IgD-negative memory B cell (primary cell): ENCODE results near the gene FAM169A. TPM values are rescaled to one million over a fixed set of nuclear protein-coding genes. Genes with fewer than 3 reads are reported as not detected.
"Not testable (repeated sequence)": the region's sequence is repeated elsewhere in the genome, so short reads cannot be mapped to it uniquely, and the experiment has no call there.

ENCODE experiments used
- H3K27ac Mint-ChIP-seq, 3 donors: one replicate each; pipeline ENCODE4 v1.8.0; 2020 to 2022; ENCODE audit warnings: mild to moderate bottlenecking in 3 of 3, mixed read lengths in 3 of 3, moderate library complexity in 1 of 3
- H3K27me3 Mint-ChIP-seq: one replicate; pipeline ENCODE4 v1.8.0; 2021; ENCODE audit warnings: mixed read lengths
- H3K36me3 Mint-ChIP-seq: one replicate; pipeline ENCODE4 v1.8.0; 2020; ENCODE audit warnings: mild to moderate bottlenecking, mixed read lengths
- H3K4me1 Mint-ChIP-seq, 3 donors: one replicate each; pipeline ENCODE4 v1.8.0; 2020 to 2022; ENCODE audit warnings: mixed read lengths in 3 of 3, mild to moderate bottlenecking in 1 of 3
- H3K4me3 Mint-ChIP-seq, 4 donors: one replicate each; pipeline ENCODE4 v1.8.0; 2020 to 2022; ENCODE audit warnings: mild to moderate bottlenecking in 4 of 4, mixed read lengths in 4 of 4, moderate library complexity in 3 of 4
- H3K9me3 Mint-ChIP-seq, 3 donors: one replicate each; pipeline ENCODE4 v1.8.0; 2020 to 2021; ENCODE audit warnings: mixed read lengths in 3 of 3, mild to moderate bottlenecking in 1 of 3
- polyA plus RNA-seq: library from polyadenylated mRNA; unstranded; fragments of 300-500 nt; fragmentation: Illumina TruSeq; gene quantifications from one replicate; pipeline ENCODE4 v1.2.3, GENCODE V29; 2021

FAM169A gene
- polyA plus RNA-seq, 1 donor from 2014 or later, result 1.6 TPM

DNA sequence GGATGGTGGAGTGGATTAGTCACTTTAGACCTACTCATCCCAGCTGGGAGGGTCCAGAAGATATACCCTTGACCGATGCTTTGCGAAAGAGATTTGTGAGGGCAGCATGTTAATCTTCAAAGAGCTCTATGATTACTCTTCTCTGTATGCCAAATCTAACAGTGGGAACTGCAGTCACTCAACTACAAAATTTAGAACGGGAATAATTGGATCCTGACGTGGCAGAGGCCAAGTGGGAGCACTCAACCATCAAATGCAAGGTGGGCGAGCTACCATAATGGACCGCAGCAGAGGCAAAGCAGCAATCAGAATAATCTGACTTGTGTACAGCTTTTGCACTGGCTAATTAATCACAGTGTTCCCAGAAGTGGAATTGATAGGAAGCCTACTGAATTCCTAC lies 78.8 kb downstream of the FAM169A start:
- H3K27ac Mint-ChIP-seq, result no peak overlapping the region
- no peaks in the 10 kb centered on the region for H3K9me3 Mint-ChIP-seq
- peaks cover 0 to 1% (median 0%) of the 10 kb centered on the region in 3 donors for H3K4me1 Mint-ChIP-seq
- peaks cover 3% of the 10 kb centered on the region for H3K27me3 Mint-ChIP-seq
- no peak overlapping the region for H3K4me3 Mint-ChIP-seq
- no peaks in the 10 kb centered on the region for H3K36me3 Mint-ChIP-seq

- Mint-ChIP-seq H3K4me1 (peaks cover 0 to 1% (median 0%) of the 10 kb centered on the region in 3 donors), H3K9me3 (no peaks in the 10 kb centered on the region), H3K27ac (no peak overlapping the region), H3K27me3 (peaks cover 1% of the 10 kb centered on the region), H3K36me3 (no peaks in the 10 kb centered on the region), H3K4me3 (peak overlapping the region in 1 of 4 donors; percentile 26)
Measured at GRCh38 chr5:74786851-74787250, 79.3 kb downstream of the FAM169A start.

GRCh38 chr5:74778609-74779008 lies 87.6 kb downstream of the FAM169A start:
- Mint-ChIP-seq H3K27ac (no peak overlapping the region), H3K9me3 (no peaks in the 10 kb centered on the region), H3K36me3 (no peaks in the 10 kb centered on the region)

DNA sequence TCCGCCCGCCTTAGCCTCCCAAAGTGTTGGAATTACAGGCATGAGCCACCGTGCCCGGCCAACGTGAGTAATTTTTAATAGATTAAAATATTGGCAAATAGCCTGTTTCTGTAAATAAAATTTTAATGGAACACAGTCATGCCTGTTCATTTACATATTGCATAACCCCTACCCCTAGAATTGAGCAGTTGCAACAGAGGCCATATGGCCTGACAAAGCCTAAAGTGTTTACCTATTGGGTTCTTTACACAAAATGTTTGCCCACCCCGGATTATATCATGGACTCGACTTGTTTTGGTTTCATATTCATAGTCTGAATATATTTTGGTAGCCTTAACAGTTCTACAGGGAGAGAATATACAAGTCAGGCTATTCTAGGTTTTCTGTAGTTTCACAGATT lies 93.8 kb downstream of the FAM169A start:
- no peaks in the 10 kb centered on the region for H3K9me3 Mint-ChIP-seq
- H3K27me3 Mint-ChIP-seq, result no peaks in the 10 kb centered on the region
- H3K4me1 Mint-ChIP-seq, result peaks cover 0 to 12% (median 10%) of the 10 kb centered on the region in 3 donors
- H3K36me3 Mint-ChIP-seq, result no peaks in the 10 kb centered on the region
- peak overlapping the region in 1 of 4 donors; percentile 40 for H3K4me3 Mint-ChIP-seq
- H3K27ac Mint-ChIP-seq, result no peak overlapping the region

More at GRCh38 chr5:74778609-74779008, 87.6 kb downstream of the FAM169A start:
- Mint-ChIP-seq H3K4me1 (no peaks in the 10 kb centered on the region), H3K4me3 (no peak overlapping the region), H3K27me3 (no peaks in the 10 kb centered on the region)

GRCh38 chr5:74767579-74767913 lies 98.6 kb downstream of the FAM169A start:
- Mint-ChIP-seq H3K4me1 (peaks cover 15 to 29% (median 23%) of the 10 kb centered on the region in 3 donors), H3K9me3 (no peaks in the 10 kb centered on the region), H3K36me3 (no peaks in the 10 kb centered on the region), H3K27ac (peak overlapping the region; percentile 89 to 99 (median 98)), H3K4me3 (peak overlapping the region; percentile 98 to 100 (median 100)), H3K27me3 (no peaks in the 10 kb centered on the region)

DNA sequence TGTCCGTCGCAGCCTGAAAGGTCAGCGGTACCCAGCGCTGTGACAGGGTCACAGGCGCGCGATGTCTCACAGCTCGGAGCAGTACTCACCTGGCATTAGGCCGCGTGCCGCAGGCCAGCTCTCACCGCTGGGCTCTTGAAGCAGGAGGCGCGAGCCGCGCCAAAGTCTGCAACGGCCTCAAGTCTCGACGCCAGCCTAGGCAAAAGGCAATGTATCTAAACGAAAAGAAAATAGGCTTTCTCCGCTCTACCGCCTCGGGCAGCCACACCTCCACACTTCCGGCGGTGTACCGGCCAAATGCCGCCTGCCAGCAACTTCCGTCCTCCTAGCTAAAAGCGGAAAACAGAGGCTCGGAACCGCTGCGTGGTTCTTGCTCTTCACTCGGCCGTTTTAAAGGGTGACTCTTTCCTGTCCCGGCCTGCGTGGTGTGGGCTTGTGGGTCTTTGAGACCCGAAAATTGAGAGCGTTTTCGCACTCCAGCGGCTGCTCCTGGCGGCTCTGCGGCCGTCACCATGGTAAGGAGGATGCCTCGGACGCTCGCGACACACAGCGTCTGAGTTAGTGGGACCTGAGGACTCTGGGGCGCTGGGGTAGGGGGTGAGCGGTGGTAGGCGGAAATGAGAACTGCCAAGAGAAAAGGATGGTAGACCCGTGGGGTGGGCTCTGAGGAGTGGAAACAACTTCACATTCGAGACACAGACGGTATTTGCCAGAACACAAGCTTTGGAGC lies 99.2 kb downstream of the FAM169A start, which contains the start of the genes GFM2 and NSA2:
GFM2 (minus strand) TSS at position 269 of the 730 bp plus-strand sequence. CDS start 3,375 bp downstream, outside the sequence.
NSA2 (plus strand) TSS at position 401 of the 730 bp plus-strand sequence; CDS start at position 513, 112 bp downstream.
- H3K27ac Mint-ChIP-seq, result peak within 1 kb of the TSS; percentile 89 to 99 (median 98)
- no peaks in the 10 kb centered on the region for H3K27me3 Mint-ChIP-seq
- no peaks in the 10 kb centered on the region for H3K36me3 Mint-ChIP-seq
- peak within 1 kb of the TSS; percentile 98 to 100 (median 100) for H3K4me3 Mint-ChIP-seq
- no peaks in the 10 kb centered on the region for H3K9me3 Mint-ChIP-seq
- peaks cover 19 to 29% (median 23%) of the 10 kb centered on the region in 3 donors for H3K4me1 Mint-ChIP-seq

DNA sequence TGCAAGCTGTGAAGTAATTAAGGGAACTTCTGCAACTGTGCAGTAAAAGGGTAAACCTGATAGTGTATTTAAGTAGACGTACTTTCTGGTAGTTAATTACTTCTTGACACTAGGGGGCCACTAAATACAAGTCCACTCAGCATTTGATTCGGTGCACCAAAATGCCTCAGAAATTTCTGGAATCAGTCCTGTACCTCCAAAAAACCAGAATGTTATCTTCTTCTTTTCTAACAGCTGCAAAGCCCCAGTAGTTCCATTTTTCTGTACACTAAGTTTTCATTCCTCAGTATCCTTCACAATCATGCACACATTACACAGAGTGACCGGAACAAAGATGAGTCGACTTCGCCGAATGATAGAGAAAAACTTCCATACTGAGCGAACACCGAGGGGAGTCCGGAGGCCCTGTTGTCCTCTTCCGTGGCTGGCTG lies 99.8 kb downstream of the FAM169A start:
- H3K36me3 Mint-ChIP-seq, result no peaks in the 10 kb centered on the region
- H3K27me3 Mint-ChIP-seq, result no peaks in the 10 kb centered on the region
- peak overlapping the region; percentile 98 to 100 (median 100) for H3K4me3 Mint-ChIP-seq
- H3K9me3 Mint-ChIP-seq, result no peaks in the 10 kb centered on the region
- H3K27ac Mint-ChIP-seq, result peak overlapping the region; percentile 89 to 99 (median 98)
- peaks cover 22 to 29% (median 24%) of the 10 kb centered on the region in 3 donors for H3K4me1 Mint-ChIP-seq

GRCh38 chr5:74765929-74766328 lies 100.3 kb downstream of the FAM169A start:
- no peaks in the 10 kb centered on the region for H3K36me3 Mint-ChIP-seq
- peak overlapping the region in 3 of 4 donors; percentile 98 to 100 (median 100) for H3K4me3 Mint-ChIP-seq

DNA sequence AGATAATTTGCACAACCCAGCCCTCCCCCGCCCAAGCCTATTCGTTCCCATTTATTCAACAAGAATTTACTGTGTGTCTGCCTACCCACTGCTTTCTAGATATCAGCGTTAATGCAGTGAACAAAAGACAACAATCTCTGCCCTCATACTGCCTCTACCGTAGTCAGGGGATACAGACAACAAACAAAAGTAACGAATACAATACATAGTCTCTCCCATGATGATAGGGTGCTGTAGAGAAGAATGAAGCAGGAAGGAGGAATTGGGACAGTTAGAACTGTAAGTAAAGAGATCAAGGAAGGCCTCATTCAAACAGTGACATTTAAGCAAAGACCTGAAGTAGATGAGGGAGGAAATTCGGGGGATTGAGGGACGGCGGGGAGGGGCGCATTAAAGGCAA lies 101.0 kb downstream of the FAM169A start:
- H3K4me1 Mint-ChIP-seq, result peaks cover 24 to 33% (median 29%) of the 10 kb centered on the region in 3 donors
- peak overlapping the region; percentile 50 to 92 (median 88) for H3K4me3 Mint-ChIP-seq
- no peaks in the 10 kb centered on the region for H3K9me3 Mint-ChIP-seq
- H3K27me3 Mint-ChIP-seq, result no peaks in the 10 kb centered on the region
- no peaks in the 10 kb centered on the region for H3K36me3 Mint-ChIP-seq
- peak overlapping the region in 1 of 3 donors; percentile 40 for H3K27ac Mint-ChIP-seq

More at GRCh38 chr5:74765929-74766328, 100.3 kb downstream of the FAM169A start:
- no peaks in the 10 kb centered on the region for H3K27me3 Mint-ChIP-seq
- peaks cover 22 to 29% (median 24%) of the 10 kb centered on the region in 3 donors for H3K4me1 Mint-ChIP-seq
- peak overlapping the region in 1 of 3 donors; percentile 98 for H3K27ac Mint-ChIP-seq
- no peaks in the 10 kb centered on the region for H3K9me3 Mint-ChIP-seq

- peaks cover 24 to 31% (median 31%) of the 10 kb centered on the region in 3 donors for H3K4me1 Mint-ChIP-seq
- no peaks in the 10 kb centered on the region for H3K9me3 Mint-ChIP-seq
- peaks cover under 1% of the 10 kb centered on the region for H3K36me3 Mint-ChIP-seq
Measured at GRCh38 chr5:74763504-74763903, 102.7 kb downstream of the FAM169A start.

DNA sequence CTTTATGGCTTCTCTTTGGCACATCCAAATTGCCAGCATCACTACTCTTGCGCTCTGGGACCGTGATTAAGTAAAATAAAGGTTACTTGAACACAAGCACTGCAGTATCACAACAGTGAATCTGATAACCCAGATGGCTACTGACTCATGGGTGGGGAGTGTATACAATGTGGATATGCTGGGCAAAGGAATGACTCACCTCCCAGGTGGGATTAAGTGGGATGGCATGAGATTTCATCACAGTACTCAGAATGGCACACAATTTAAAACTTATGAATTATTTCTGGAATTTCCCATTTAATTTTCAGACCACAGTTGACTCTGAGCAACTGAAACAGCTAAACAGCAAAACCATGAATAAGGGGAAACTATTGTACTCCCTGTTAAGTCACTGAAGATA lies 103.6 kb downstream of the FAM169A start:
- H3K4me3 Mint-ChIP-seq, result peak overlapping the region in 1 of 4 donors; percentile 25
- no peaks in the 10 kb centered on the region for H3K27me3 Mint-ChIP-seq
- no peak overlapping the region for H3K27ac Mint-ChIP-seq
- H3K9me3 Mint-ChIP-seq, result no peaks in the 10 kb centered on the region
- H3K36me3 Mint-ChIP-seq, result peaks cover 6% of the 10 kb centered on the region
- peaks cover 16 to 31% (median 25%) of the 10 kb centered on the region in 3 donors for H3K4me1 Mint-ChIP-seq

More at GRCh38 chr5:74763504-74763903, 102.7 kb downstream of the FAM169A start:
- Mint-ChIP-seq H3K27ac (no peak overlapping the region), H3K27me3 (no peaks in the 10 kb centered on the region), H3K4me3 (no peak overlapping the region)

- no peak overlapping the region for H3K4me3 Mint-ChIP-seq
- peaks cover 0 to 2% (median 0%) of the 10 kb centered on the region in 3 donors for H3K9me3 Mint-ChIP-seq
- H3K27me3 Mint-ChIP-seq, result no peaks in the 10 kb centered on the region
- H3K27ac Mint-ChIP-seq, result no peak overlapping the region
- peaks cover 11% of the 10 kb centered on the region for H3K36me3 Mint-ChIP-seq
- H3K4me1 Mint-ChIP-seq, result peaks cover 6 to 24% (median 19%) of the 10 kb centered on the region in 3 donors
Measured at GRCh38 chr5:74761241-74761640, 104.9 kb downstream of the FAM169A start.

GRCh38 chr5:74748742-74749141 lies 117.4 kb downstream of the FAM169A start:
- not testable (repeated sequence) for H3K4me1 Mint-ChIP-seq, H3K27me3 Mint-ChIP-seq, H3K4me3 Mint-ChIP-seq, H3K9me3 Mint-ChIP-seq, H3K27ac Mint-ChIP-seq
- H3K36me3 Mint-ChIP-seq, result peaks cover 14% of the 10 kb centered on the region

DNA sequence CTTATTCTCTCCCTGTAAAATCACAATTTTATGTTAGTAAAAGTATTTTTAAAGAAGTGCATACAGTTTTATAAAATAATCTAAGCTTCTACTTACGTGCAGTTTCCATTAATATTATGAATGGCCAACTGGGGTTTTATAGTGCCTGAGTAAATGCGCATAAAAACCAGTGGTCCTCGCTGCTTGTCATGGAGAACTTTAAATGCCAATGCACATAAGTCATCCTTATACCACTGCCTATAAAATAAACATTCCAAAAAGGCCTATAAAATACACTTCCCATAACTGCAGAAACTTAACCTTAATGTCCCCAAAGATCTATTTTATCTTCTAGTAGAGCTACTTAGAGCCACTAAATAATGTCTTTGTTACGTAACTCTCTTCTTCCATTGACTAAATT lies 127.8 kb downstream of the FAM169A start:
- peaks cover 7% of the 10 kb centered on the region for H3K36me3 Mint-ChIP-seq
- no peaks in the 10 kb centered on the region for H3K9me3 Mint-ChIP-seq
- H3K4me1 Mint-ChIP-seq, result no peaks in the 10 kb centered on the region
- no peak overlapping the region for H3K27ac Mint-ChIP-seq
- H3K27me3 Mint-ChIP-seq, result no peaks in the 10 kb centered on the region
- H3K4me3 Mint-ChIP-seq, result no peak overlapping the region

DNA sequence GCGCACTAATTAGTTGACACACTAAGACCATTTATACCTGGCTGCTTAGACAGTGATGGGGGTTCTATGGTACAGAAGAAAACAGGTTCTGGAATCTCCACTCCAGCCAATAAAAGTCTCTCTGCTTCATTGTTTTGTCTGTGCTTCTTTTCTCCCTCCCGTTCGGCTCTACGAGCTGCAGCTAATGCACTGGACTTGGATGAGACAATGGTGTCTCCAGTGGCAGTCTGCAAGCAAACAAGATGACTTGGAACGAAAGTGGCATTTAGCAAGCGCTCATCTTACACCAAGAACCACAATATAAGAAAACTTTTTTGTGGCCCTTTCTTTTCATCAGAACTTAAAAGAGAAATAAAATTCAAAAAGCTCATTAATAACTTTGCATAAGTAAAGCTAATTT lies 129.4 kb downstream of the FAM169A start:
- Mint-ChIP-seq H3K9me3 (no peaks in the 10 kb centered on the region), H3K4me3 (no peak overlapping the region), H3K4me1 (no peaks in the 10 kb centered on the region), H3K36me3 (peaks cover 7% of the 10 kb centered on the region), H3K27ac (no peak overlapping the region), H3K27me3 (no peaks in the 10 kb centered on the region)
